ENCODE results near the gene MAP7D3. TPM values are rescaled to one million over a fixed set of nuclear protein-coding genes. Genes with fewer than 3 reads are reported as not detected.

The MAP7D3 gene
- total RNA-seq, 2 donors from 2014 or later: 2.8 to 2.9 TPM

- Histone ChIP-seq H3K4me3 (no peak overlapping the region), H3K4me1 (no peaks in the 10 kb centered on the region), H3K36me3 (no peaks in the 10 kb centered on the region), H3K9ac (ENCODE audit: low read depth in 2 of 2, low read length in 2 of 2) (no peak overlapping the region), H3K27ac (no peak overlapping the region), H3K27me3 (no peaks in the 10 kb centered on the region), H3K9me3 (no peaks in the 10 kb centered on the region)
- intact Hi-C loops (cut with DNase I): no loop called here
- no peak for DNase-seq
- no peak for TF ChIP-seq CTCF (IDR thresholded peaks at IDR 0.05)
Observed at GRCh38 chrX:136192839-136193414, 58.3 kb downstream of the MAP7D3 start.

- Histone ChIP-seq H3K4me1 (no peaks in the 10 kb centered on the region), H3K4me3 (no peak overlapping the region), H3K9ac (ENCODE audit: low read depth in 2 of 2, low read length in 2 of 2) (no peak overlapping the region), H3K27me3 (no peaks in the 10 kb centered on the region), H3K27ac (no peak overlapping the region), H3K36me3 (no peaks in the 10 kb centered on the region), H3K9me3 (no peaks in the 10 kb centered on the region)
- TF ChIP-seq CTCF (IDR thresholded peaks at IDR 0.05): no peak
- intact Hi-C loops (cut with DNase I): no loop called here
- no peak for DNase-seq
Observed at GRCh38 chrX:136192135-136192534, 59.1 kb downstream of the MAP7D3 start.

GRCh38 chrX:136191171-136191570, 60.0 kb downstream of the MAP7D3 start:
- Histone ChIP-seq H3K27ac (no peak overlapping the region), H3K4me3 (no peak overlapping the region), H3K9ac (ENCODE audit: low read depth in 2 of 2, low read length in 2 of 2) (no peak overlapping the region), H3K27me3 (no peaks in the 10 kb centered on the region), H3K9me3 (no peaks in the 10 kb centered on the region), H3K36me3 (no peaks in the 10 kb centered on the region), H3K4me1 (no peaks in the 10 kb centered on the region)
- intact Hi-C loops (cut with DNase I): no loop called here
- DNase-seq: no peak
- TF ChIP-seq CTCF (IDR thresholded peaks at IDR 0.05): no peak

- no peaks in the 10 kb centered on the region for H3K4me1 ChIP-seq
- H3K9me3 ChIP-seq: no peaks in the 10 kb centered on the region
- no peaks in the 10 kb centered on the region for H3K27me3 ChIP-seq
- H3K36me3 ChIP-seq: no peaks in the 10 kb centered on the region
- TF ChIP-seq CTCF (IDR thresholded peaks at IDR 0.05): no peak
- no peak overlapping the region for H3K9ac ChIP-seq (ENCODE audit: low read depth in 2 of 2, low read length in 2 of 2)
- no peak overlapping the region for H3K4me3 ChIP-seq
- no peak overlapping the region for H3K27ac ChIP-seq
- DNase-seq: no peak
- intact Hi-C loops (cut with DNase I): no loop called here
Observed at GRCh38 chrX:136190038-136190713, 61.0 kb downstream of the MAP7D3 start.

GRCh38 chrX:136189222-136189621, 62.0 kb downstream of the MAP7D3 start:
- intact Hi-C loops (cut with DNase I): no loop called here
- H3K9me3 ChIP-seq: no peaks in the 10 kb centered on the region
- H3K27ac ChIP-seq: no peak overlapping the region
- no peak for DNase-seq
- H3K36me3 ChIP-seq: no peaks in the 10 kb centered on the region
- no peak for TF ChIP-seq CTCF (IDR thresholded peaks at IDR 0.05)
- no peak overlapping the region for H3K4me3 ChIP-seq
- no peak overlapping the region for H3K9ac ChIP-seq (ENCODE audit: low read depth in 2 of 2, low read length in 2 of 2)
- no peaks in the 10 kb centered on the region for H3K4me1 ChIP-seq
- no peaks in the 10 kb centered on the region for H3K27me3 ChIP-seq

All from colonic mucosa (tissue), 4 donors.